Gastrocnemius medialis (tissue), 4 donors: ENCODE results near the gene KIAA1614. TPM values are rescaled to one million over a fixed set of nuclear protein-coding genes. Genes with fewer than 3 reads are reported as not detected.

Experiments
- ATAC-seq, 2 donors: fragments of 150-250 bp; one replicate each; pipeline ENCODE4 v1.9.1; 2016
- DNase-seq, 2 donors: peaks; one replicate each; pipeline ENCODE4 v3.0.0-alpha.2; 2019
- H3K27ac ChIP-seq, 4 donors: fragments of 200-600 bp; sonication (generic); 1 replicate in 1 of 4; 2 replicates in 3 of 4; pipeline ENCODE4 v1.5.1; 2016 to 2018; ENCODE audit warnings: mild to moderate bottlenecking in 2 of 4, moderate library complexity in 1 of 4
- H3K27me3 ChIP-seq, 3 donors: fragments of 200-600 bp; sonication (generic) in 2 of 3; 1 replicate in 1 of 3; 2 replicates in 2 of 3; pipeline versions ENCODE4 v1.5.1 to v1.6.0; 2016 to 2019; ENCODE audit warnings: mild to moderate bottlenecking in 1 of 3, moderate library complexity in 1 of 3
- H3K36me3 ChIP-seq, 2 donors: fragments of 200-600 bp; sonication (generic) in 1 of 2; one replicate each; pipeline ENCODE4 v1.5.1; 2017 to 2018
- H3K4me1 ChIP-seq, 2 donors: fragments of 200-600 bp; sonication (generic) in 1 of 2; one replicate each; pipeline ENCODE4 v1.5.1; 2016 to 2017; ENCODE audit warnings: mild to moderate bottlenecking in 2 of 2
- H3K4me3 ChIP-seq, 4 donors: fragments of 200-600 bp; sonication (generic) in 3 of 4; 1 replicate in 1 of 4; 2 replicates in 3 of 4; pipeline ENCODE4 v1.5.1; 2016 to 2019; ENCODE audit warnings: mild to moderate bottlenecking in 2 of 4
- H3K9me3 ChIP-seq, 3 donors: fragments of 200-600 bp; sonication (generic) in 2 of 3; 1 replicate in 1 of 3; 2 replicates in 2 of 3; pipeline ENCODE4 v1.5.1; 2016 to 2019
- POLR2A ChIP-seq, 2 donors: fragments of 450-650 bp; IDR thresholded peaks; one replicate each; pipeline ENCODE4 v1.6.1; 2017; ENCODE audit warnings: antibody characterized with exemption in 2 of 2, mild to moderate bottlenecking in 2 of 2, moderate library complexity in 2 of 2
- in situ Hi-C, 4 donors: fragments of 200-750 bp; cut with MboI; loops; one replicate each; pipeline versions ENCODE4 v1.15.0 to v1.8.0; 2017; ENCODE audit warnings: low sequenced_read_pairs in 4 of 4
- intact Hi-C: fragments of 100-400 bp; cut with DNase I; formaldehyde crosslinking; loops from one replicate; pipeline ENCODE4 v1.15.1; 2023; ENCODE audit warnings: low total_unique reads
- total RNA-seq, 4 donors: library from RNA; depleted of rRNA; stranded (reverse); fragments of >200 nt; gene quantifications; one replicate each; pipeline versions ENCODE4 v1.1.0 to v1.2.3, GENCODE V29; 2016
- TF ChIP-seq, protein P1 (sequence below), 5 experiments: fragments of 450-650 bp in 3 of 5; fragments of 200-600 bp in 2 of 5; sonication (generic) in 2 of 5; IDR thresholded peaks in 4 of 5; conservative IDR thresholded peaks in 1 of 5; 1 replicate in 4 of 5; 2 replicates in 1 of 5; pipeline ENCODE4 v1.5.1; 2016 to 2019; ENCODE audit warnings: antibody characterized with exemption in 5 of 5, mild to moderate bottlenecking in 3 of 5, moderate library complexity in 3 of 5

The KIAA1614 gene
- total RNA-seq, 4 donors from 2014 or later: 0.51 to 3.3 (median 1.3) TPM

DNA sequence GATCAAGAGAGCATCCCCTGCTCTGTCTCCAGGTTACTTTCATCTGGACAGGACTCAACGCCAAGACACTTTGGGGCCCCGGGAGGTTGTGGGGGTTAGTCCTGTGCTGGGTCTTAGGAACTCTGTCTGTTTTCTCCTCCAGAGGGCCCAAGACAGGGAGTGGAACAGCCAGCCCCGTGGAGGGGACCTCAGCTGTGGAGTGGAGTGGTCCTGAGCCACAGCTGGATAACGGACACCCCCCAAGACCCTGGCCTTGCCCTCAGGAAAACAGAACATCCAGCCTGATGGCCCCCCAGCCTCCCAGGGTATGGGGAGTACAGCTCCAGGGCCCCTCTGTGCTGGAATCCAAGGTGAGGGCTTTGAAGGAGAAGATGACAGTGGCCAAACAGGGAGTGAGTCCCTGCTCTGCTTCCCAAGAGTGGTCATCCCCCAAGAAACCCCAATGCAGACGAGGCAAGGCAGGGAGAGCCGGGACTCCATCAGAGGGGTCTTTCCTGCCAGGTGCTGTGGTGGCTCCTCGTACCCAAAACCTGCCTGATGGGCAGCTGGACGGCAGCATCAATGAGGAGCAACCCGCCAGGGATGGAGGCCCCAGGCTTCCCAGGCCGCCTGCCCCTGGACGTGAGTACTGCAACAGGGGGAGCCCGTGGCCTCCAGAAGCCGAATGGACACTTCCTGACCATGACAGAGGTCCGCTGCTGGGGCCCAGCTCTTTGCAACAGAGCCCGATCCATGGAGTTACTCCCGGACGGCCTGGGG is 3.5 kb downstream of the KIAA1614 start:
- no peak overlapping the region for H3K4me3 ChIP-seq
- no peaks in the 10 kb centered on the region for H3K9me3 ChIP-seq
- no peak overlapping the region for H3K27ac ChIP-seq
- ATAC-seq (no peak), DNase-seq (no peak)
- H3K4me1 ChIP-seq: peaks cover 0 to 4% of the 10 kb centered on the region in 2 donors
- no peak for TF ChIP-seq POLR2A (IDR thresholded peaks at IDR 0.05)
- TF ChIP-seq, protein P1, sequence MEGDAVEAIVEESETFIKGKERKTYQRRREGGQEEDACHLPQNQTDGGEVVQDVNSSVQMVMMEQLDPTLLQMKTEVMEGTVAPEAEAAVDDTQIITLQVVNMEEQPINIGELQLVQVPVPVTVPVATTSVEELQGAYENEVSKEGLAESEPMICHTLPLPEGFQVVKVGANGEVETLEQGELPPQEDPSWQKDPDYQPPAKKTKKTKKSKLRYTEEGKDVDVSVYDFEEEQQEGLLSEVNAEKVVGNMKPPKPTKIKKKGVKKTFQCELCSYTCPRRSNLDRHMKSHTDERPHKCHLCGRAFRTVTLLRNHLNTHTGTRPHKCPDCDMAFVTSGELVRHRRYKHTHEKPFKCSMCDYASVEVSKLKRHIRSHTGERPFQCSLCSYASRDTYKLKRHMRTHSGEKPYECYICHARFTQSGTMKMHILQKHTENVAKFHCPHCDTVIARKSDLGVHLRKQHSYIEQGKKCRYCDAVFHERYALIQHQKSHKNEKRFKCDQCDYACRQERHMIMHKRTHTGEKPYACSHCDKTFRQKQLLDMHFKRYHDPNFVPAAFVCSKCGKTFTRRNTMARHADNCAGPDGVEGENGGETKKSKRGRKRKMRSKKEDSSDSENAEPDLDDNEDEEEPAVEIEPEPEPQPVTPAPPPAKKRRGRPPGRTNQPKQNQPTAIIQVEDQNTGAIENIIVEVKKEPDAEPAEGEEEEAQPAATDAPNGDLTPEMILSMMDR (IDR thresholded peaks at IDR 0.05 in 4 of 5, conservative IDR thresholded peaks at IDR 0.05 in 1 of 5): no peak
- H3K36me3 ChIP-seq: no peaks in the 10 kb centered on the region
- in situ Hi-C loops: no loop called here
- peaks cover 0 to 10% (median 3%) of the 10 kb centered on the region in 3 donors for H3K27me3 ChIP-seq
- intact Hi-C loops: no loop called here

DNA sequence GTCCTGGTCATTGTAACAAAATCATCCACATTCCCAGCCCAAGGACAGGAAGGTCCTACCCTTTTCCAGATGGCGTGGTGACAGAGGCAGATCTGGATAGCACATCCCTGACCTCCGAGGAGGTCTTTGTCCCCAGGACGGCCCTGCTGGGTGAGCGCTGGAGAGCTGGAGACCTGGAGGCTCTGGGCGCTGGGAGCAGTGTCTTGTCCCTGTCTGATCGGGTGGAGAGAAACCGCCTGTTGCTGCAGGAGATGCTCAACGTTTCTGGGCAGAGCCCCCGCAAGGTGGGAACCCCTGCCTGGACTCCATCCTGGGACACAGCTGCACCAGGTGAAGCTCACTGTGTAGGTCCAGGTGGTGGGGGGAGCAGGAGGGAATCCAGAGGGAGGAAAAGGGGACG is 4.1 kb downstream of the KIAA1614 start:
- intact Hi-C loops: no loop called here
- Histone ChIP-seq H3K4me3 (no peak overlapping the region), H3K9me3 (no peaks in the 10 kb centered on the region), H3K27me3 (peaks cover 0 to 10% (median 2%) of the 10 kb centered on the region in 3 donors), H3K36me3 (no peaks in the 10 kb centered on the region), H3K27ac (no peak overlapping the region), H3K4me1 (peaks cover 0 to 4% of the 10 kb centered on the region in 2 donors)
- ATAC-seq: no peak
- TF ChIP-seq, protein P1 (IDR thresholded peaks at IDR 0.05 in 4 of 5, conservative IDR thresholded peaks at IDR 0.05 in 1 of 5): no peak
- TF ChIP-seq POLR2A (IDR thresholded peaks at IDR 0.05): no peak
- in situ Hi-C loops: no loop called here
- DNase-seq: no peak

DNA sequence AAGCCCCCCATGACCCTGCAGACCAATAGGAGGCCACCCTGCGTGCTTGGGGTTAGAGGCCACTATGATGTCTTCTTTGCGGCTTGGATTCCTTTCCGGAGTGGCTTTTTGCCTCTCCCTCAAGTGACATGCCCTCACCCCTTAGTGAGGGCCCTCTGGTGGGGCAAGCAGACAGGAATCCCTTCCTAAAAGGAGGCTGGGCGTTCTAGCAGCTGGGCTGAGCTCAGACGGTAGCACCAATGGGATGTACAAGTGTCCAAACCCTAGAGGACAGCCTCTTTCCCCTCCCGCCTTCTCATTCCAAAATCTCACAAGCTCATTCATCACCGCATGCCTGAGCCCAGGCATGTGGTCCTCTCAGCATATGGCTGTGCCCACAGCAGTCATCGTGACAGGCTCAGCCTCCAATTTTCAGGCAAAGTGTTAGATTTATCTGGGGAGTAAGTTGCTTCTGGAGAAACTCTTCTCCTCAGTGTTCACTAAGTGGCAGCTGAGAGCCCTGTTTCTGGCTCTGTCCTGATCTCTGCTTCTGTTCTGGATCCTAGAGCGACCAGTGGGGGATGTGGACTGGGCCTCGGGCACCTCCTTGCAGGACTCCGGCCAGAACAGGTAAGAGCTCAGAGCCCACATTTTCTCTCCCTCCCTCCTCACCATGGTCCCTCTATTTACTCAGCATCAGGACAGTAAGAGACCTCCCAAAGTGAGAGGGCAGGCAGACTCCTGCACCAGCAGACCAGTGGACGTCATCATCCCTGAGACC is 4.8 kb downstream of the KIAA1614 start:
- DNase-seq (no peak), ATAC-seq (no peak)
- Histone ChIP-seq H3K36me3 (no peaks in the 10 kb centered on the region), H3K27ac (no peak overlapping the region), H3K9me3 (no peaks in the 10 kb centered on the region), H3K4me3 (no peak overlapping the region), H3K4me1 (no peaks in the 10 kb centered on the region), H3K27me3 (peaks cover 0 to 10% (median 0%) of the 10 kb centered on the region in 3 donors)
- intact Hi-C loops: no loop called here
- TF ChIP-seq, protein P1 (IDR thresholded peaks at IDR 0.05 in 4 of 5, conservative IDR thresholded peaks at IDR 0.05 in 1 of 5): no peak
- no peak for TF ChIP-seq POLR2A (IDR thresholded peaks at IDR 0.05)
- in situ Hi-C loops: no loop called here

DNA sequence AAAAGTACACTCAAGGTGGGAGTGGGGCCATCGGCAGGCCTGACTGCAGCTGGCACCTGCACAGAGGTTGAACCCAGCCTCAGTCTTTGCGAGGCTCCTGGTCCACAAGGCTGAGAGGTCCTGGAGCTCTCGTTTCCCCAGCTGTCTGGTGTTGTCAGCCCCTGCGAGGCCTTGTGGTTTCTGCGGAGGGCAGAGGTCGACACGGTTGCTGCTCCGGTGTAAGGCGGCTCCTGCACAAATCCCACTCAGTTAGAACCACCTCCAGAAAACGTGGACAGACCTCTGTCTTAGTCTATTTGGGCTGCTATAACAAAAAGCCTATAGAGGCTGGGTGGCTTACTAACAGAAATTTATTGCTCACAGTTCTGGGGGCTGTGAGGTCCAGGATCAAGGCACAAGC is 5.8 kb downstream of the KIAA1614 start:
- in situ Hi-C loops: no loop called here

More for the DNA sequence above, 5.8 kb downstream of the KIAA1614 start:
- DNase-seq (no peak), ATAC-seq (no peak)
- Histone ChIP-seq H3K4me1 (no peaks in the 10 kb centered on the region), H3K36me3 (no peaks in the 10 kb centered on the region), H3K9me3 (no peaks in the 10 kb centered on the region), H3K27ac (no peak overlapping the region), H3K27me3 (peaks cover 0 to 4% (median 0%) of the 10 kb centered on the region in 3 donors), H3K4me3 (no peak overlapping the region)
- intact Hi-C loops: no loop called here
- TF ChIP-seq, protein P1 (IDR thresholded peaks at IDR 0.05 in 4 of 5, conservative IDR thresholded peaks at IDR 0.05 in 1 of 5): no peak
- TF ChIP-seq POLR2A (IDR thresholded peaks at IDR 0.05): no peak
